Activated CD4-positive, alpha-beta memory T cell treated with anti-CD3 and anti-CD28 coated beads, Interleukin-2, amount 10 ng/mL, durations not matched to agents 7 days and 5 days (primary cell): ENCODE data around the gene SEC23B. TPM values are rescaled to one million over a fixed set of nuclear protein-coding genes. Genes with fewer than 3 reads are reported as not detected.
A peak's percentile ranks its signal among the peaks of the same experiment; 100 is the strongest.

Experiments
- CTCF ChIA-PET: fragments of 350-600 bp; sonication (Branson Sonifier 250); formaldehyde crosslinking; loops from one replicate; lab custom pipeline; 2021; ENCODE audit warnings: antibody characterized with exemption, inconsistent platforms; lab: Charles Lee
- POLR2A ChIA-PET: fragments of 350-600 bp; sonication (Branson Sonifier 250); formaldehyde crosslinking; loops from one replicate; lab custom pipeline; 2021; ENCODE audit warnings: antibody characterized with exemption; lab: Charles Lee
- DNase-seq: peaks from one replicate; pipeline ENCODE4 v3.0.0-alpha.2; 2020
- H3K27ac Mint-ChIP-seq: one replicate; pipeline ENCODE4 v1.8.0; 2021; ENCODE audit warnings: mild to moderate bottlenecking, mixed read lengths
- H3K27me3 Mint-ChIP-seq: one replicate; pipeline ENCODE4 v1.8.0; 2021; ENCODE audit warnings: mixed read lengths
- H3K36me3 Mint-ChIP-seq: one replicate; pipeline ENCODE4 v1.8.0; 2021; ENCODE audit warnings: low read depth, mixed read lengths
- H3K4me1 Mint-ChIP-seq: one replicate; pipeline ENCODE4 v1.8.0; 2021; ENCODE audit warnings: mixed read lengths
- H3K4me3 Mint-ChIP-seq: one replicate; pipeline ENCODE4 v1.8.0; 2021; ENCODE audit warnings: mild to moderate bottlenecking, mixed read lengths
- H3K9me3 Mint-ChIP-seq: one replicate; pipeline ENCODE4 v1.8.0; 2021; ENCODE audit warnings: mixed read lengths
- total RNA-seq, 2 experiments: library from RNA; stranded (reverse); gene quantifications; one replicate each; pipeline ENCODE4 v1.2.3, GENCODE V29; 2021

SEC23B gene
- total RNA-seq, 2 experiments from 2014 or later = 95.2 to 101 TPM

- CTCF ChIA-PET = no interaction called here
Observed at GRCh38 chr20:18567739-18568091, 60.0 kb downstream of the SEC23B start.

GRCh38 chr20:18571009-18571408, 63.3 kb downstream of the SEC23B start:
- peaks cover 21% of the 10 kb centered on the region for H3K4me1 Mint-ChIP-seq
- DNase-seq = no peak
- peaks cover 35% of the 10 kb centered on the region for H3K36me3 Mint-ChIP-seq
- no peaks in the 10 kb centered on the region for H3K27me3 Mint-ChIP-seq
- peaks cover 3% of the 10 kb centered on the region for H3K9me3 Mint-ChIP-seq
- no peak overlapping the region for H3K27ac Mint-ChIP-seq
- ChIA-PET POLR2A (no interaction called here), CTCF (interaction anchor here (0.6 kb wide), 1 partner anchor 43 kb away, joined by 3 read pairs; no protein-coding TSS in a partner anchor)
- no peak overlapping the region for H3K4me3 Mint-ChIP-seq

More at GRCh38 chr20:18567739-18568091, 60.0 kb downstream of the SEC23B start:
- H3K27ac Mint-ChIP-seq = peak overlapping the region; percentile 89
- peaks cover 3% of the 10 kb centered on the region for H3K9me3 Mint-ChIP-seq
- no peak for DNase-seq
- H3K36me3 Mint-ChIP-seq = peaks cover 39% of the 10 kb centered on the region
- peaks cover 23% of the 10 kb centered on the region for H3K4me1 Mint-ChIP-seq
- no peaks in the 10 kb centered on the region for H3K27me3 Mint-ChIP-seq
- POLR2A ChIA-PET = interaction anchor here (2.1 to 3.8 kb wide), 2 partner anchors 60 to 101 kb away, joined by 9 to 25 read pairs; partner anchors contain the start of genes DZANK1, POLR3F and SEC23B
- H3K4me3 Mint-ChIP-seq = peak overlapping the region; percentile 95

DNA sequence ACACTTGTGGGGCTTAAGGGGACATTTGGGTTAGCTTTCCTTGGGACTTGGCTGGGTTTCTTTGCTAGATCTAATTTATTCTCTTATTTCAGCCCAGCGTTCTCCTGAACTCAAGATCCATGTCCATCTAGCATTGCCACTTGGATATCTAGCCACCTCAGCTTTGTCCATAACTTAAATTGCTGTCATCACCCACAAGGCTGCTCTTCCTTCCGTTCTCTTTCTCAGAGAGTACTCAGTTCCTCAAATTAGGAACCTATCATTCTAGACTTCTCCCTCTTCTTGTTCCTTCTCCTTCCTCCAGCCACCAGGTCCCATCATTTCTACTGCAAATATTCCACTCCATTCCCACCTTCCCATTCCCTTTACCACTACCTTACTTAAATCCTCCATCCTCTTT, 63.8 kb downstream of the SEC23B start:
- ChIA-PET CTCF (no interaction called here), POLR2A (no interaction called here)
- Mint-ChIP-seq H3K9me3 (peaks cover 3% of the 10 kb centered on the region), H3K27ac (no peak overlapping the region), H3K4me1 (peaks cover 18% of the 10 kb centered on the region), H3K4me3 (no peak overlapping the region), H3K36me3 (peaks cover 35% of the 10 kb centered on the region), H3K27me3 (no peaks in the 10 kb centered on the region)
- DNase-seq = no peak

GRCh38 chr20:18577942-18578341, 70.2 kb downstream of the SEC23B start:
- POLR2A ChIA-PET = no interaction called here

GRCh38 chr20:18578581-18578980, 70.8 kb downstream of the SEC23B start:
- H3K9me3 Mint-ChIP-seq = no peaks in the 10 kb centered on the region
- no peak overlapping the region for H3K4me3 Mint-ChIP-seq
- ChIA-PET CTCF (no interaction called here), POLR2A (no interaction called here)
- peaks cover 3% of the 10 kb centered on the region for H3K4me1 Mint-ChIP-seq
- no peaks in the 10 kb centered on the region for H3K36me3 Mint-ChIP-seq
- no peak overlapping the region for H3K27ac Mint-ChIP-seq
- DNase-seq = no peak
- H3K27me3 Mint-ChIP-seq = no peaks in the 10 kb centered on the region

More at GRCh38 chr20:18577942-18578341, 70.2 kb downstream of the SEC23B start:
- Mint-ChIP-seq H3K4me1 (peaks cover 3% of the 10 kb centered on the region), H3K27ac (no peak overlapping the region), H3K36me3 (no peaks in the 10 kb centered on the region), H3K27me3 (no peaks in the 10 kb centered on the region), H3K4me3 (no peak overlapping the region), H3K9me3 (no peaks in the 10 kb centered on the region)
- CTCF ChIA-PET = no interaction called here
- no peak for DNase-seq

GRCh38 chr20:18580012-18580411, 72.3 kb downstream of the SEC23B start:
- Mint-ChIP-seq H3K4me3 (no peak overlapping the region), H3K4me1 (peaks cover 3% of the 10 kb centered on the region), H3K27ac (no peak overlapping the region), H3K9me3 (no peaks in the 10 kb centered on the region), H3K27me3 (peaks cover 6% of the 10 kb centered on the region), H3K36me3 (no peaks in the 10 kb centered on the region)
- POLR2A ChIA-PET = no interaction called here
- CTCF ChIA-PET = no interaction called here
- no peak for DNase-seq

- Mint-ChIP-seq H3K27ac (no peak overlapping the region), H3K27me3 (peaks cover 6% of the 10 kb centered on the region), H3K9me3 (no peaks in the 10 kb centered on the region), H3K4me1 (peaks cover 25% of the 10 kb centered on the region), H3K4me3 (no peak overlapping the region), H3K36me3 (no peaks in the 10 kb centered on the region)
- CTCF ChIA-PET = no interaction called here
- no peak for DNase-seq
- POLR2A ChIA-PET = interaction anchor here (1.2 kb wide), 1 partner anchor 18 kb away, joined by 3 read pairs; the partner anchor contains the start of gene SMIM26
Observed at GRCh38 chr20:18585134-18585533, 77.4 kb downstream of the SEC23B start.

DNA sequence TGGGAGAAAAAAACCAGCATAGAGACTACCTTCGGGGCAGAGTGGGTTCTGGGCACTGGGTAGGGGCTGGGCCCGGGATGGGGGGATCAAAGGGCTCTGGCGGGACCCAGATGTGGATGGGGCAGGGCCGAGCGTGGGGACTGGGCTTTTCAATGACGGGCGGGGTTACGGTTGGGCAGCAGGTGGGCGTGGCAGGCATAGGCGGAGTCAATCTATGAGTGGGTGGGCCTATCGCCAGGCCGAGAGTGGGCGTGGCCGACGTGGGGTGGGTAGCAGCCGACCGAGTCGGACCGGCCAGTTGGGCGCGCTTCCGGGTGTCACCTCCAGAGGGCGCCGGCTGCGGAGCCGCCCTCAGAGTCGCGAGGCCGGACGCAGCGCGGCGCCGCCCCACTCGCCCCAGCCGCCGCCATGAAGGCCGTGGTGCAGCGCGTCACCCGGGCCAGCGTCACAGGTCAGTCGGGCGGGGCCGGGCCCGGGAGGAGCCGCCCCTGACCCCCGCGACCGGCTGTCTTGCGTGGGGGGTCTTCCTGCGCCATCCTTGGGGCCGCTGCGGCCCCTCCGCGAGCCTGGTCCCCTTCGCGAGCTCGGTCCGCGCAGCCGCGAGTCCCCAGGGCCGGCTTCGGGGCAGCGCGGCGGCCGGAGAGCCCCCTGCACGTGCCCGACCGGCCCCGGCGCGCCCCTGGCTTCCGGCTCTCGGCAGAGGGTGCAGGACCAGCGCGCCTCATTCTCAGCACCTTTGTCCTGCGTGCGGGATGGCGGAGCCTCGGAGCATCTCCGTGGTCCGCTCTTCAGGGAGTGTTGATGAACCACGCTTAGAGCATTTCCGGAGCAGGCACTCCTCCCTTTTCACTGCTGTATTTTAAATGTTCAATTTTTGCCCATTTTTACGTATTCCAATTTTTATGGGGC, 80.2 kb downstream of the SEC23B start, which contains the start of gene DTD1:
Gene DTD1 (plus strand): TSS at position 390 of the 909 bp plus-strand sequence. CDS start 19 bp downstream, at position 409.
- peak; percentile 91 for DNase-seq
- Mint-ChIP-seq H3K27ac (peak within 1 kb of the TSS; percentile 73), H3K4me1 (peaks cover 27% of the 10 kb centered on the region), H3K4me3 (peak within 1 kb of the TSS; percentile 89), H3K36me3 (no peaks in the 10 kb centered on the region), H3K9me3 (no peaks in the 10 kb centered on the region), H3K27me3 (peaks cover 6% of the 10 kb centered on the region)
- POLR2A ChIA-PET = interaction anchor here (0.5 to 2.0 kb wide), 5 partner anchors 21 to 450 kb away, joined by 3 to 16 read pairs (median 4); partner anchors contain the start of genes DZANK1, POLR3F, SEC23B and SMIM26
- CTCF ChIA-PET = interaction anchor here (0.5 to 1.5 kb wide), 3 partner anchors 21 to 115 kb away, joined by 3 read pairs; partner anchors contain the start of genes SEC23B and SMIM26

DNA sequence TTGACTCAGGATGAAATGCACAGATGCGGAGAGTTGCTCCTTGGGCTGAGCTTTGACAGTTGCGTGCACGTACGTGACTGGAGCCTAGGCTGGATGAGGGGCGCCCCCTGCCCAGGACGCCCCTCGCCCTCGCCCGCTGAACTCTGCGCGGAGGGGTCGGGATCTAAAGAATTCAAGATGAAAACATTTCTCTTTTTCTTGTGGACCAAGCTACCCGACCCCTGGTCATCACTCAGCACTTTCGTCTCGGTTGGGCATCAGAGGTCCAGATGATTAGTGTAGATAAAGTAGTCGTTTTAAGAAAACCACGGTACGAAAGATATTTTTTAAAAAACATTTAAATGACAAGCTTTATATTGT, 80.8 kb downstream of the SEC23B start:
- H3K9me3 Mint-ChIP-seq = no peaks in the 10 kb centered on the region
- peak overlapping the region; percentile 79 for H3K4me3 Mint-ChIP-seq
- DNase-seq = no peak
- ChIA-PET CTCF (interaction anchor here (0.5 to 1.5 kb wide), 3 partner anchors 22 to 115 kb away, joined by 3 read pairs; partner anchors contain the start of genes SEC23B and SMIM26), POLR2A (interaction anchor here (0.5 to 2.0 kb wide), 6 partner anchors 22 to 450 kb away, joined by 3 to 16 read pairs (median 4); partner anchors contain the start of genes DZANK1, POLR3F, SEC23B and SMIM26)
- H3K36me3 Mint-ChIP-seq = peaks cover under 1% of the 10 kb centered on the region
- peaks cover 6% of the 10 kb centered on the region for H3K27me3 Mint-ChIP-seq
- peaks cover 27% of the 10 kb centered on the region for H3K4me1 Mint-ChIP-seq
- H3K27ac Mint-ChIP-seq = peak overlapping the region; percentile 73

- Mint-ChIP-seq H3K4me3 (peak overlapping the region; percentile 31), H3K27ac (no peak overlapping the region), H3K9me3 (no peaks in the 10 kb centered on the region), H3K4me1 (peaks cover 27% of the 10 kb centered on the region), H3K36me3 (peaks cover 2% of the 10 kb centered on the region), H3K27me3 (no peaks in the 10 kb centered on the region)
- CTCF ChIA-PET = no interaction called here
- POLR2A ChIA-PET = interaction anchor here (1.4 kb wide), 1 partner anchor 9 kb away, joined by 3 read pairs; no protein-coding TSS in a partner anchor
- no peak for DNase-seq
Observed at GRCh38 chr20:18589941-18590674, 82.4 kb downstream of the SEC23B start.

DNA sequence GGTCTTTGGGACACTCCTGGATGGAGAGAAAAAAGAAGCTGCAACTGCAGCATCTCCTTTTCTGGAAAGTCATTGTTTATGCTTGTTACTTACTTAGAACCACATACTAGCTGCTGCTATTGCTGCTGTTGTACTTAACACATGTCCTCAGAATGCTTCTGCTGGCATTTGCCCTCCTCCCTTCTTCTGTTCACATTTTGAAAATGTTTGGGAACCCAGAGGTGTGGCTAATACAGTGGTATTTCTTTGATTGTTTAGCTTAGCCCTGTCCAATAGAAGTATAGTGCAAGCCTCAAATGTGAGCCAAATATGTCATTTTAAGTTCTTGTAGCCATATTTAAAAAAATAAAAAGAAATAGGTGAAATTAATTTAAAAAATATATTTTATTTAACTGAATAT, 88.5 kb downstream of the SEC23B start:
- H3K36me3 Mint-ChIP-seq = peaks cover 16% of the 10 kb centered on the region
- H3K9me3 Mint-ChIP-seq = no peaks in the 10 kb centered on the region
- H3K27ac Mint-ChIP-seq = no peak overlapping the region
- H3K4me3 Mint-ChIP-seq = no peak overlapping the region
- no peaks in the 10 kb centered on the region for H3K27me3 Mint-ChIP-seq
- no peaks in the 10 kb centered on the region for H3K4me1 Mint-ChIP-seq
- no peak for DNase-seq
- CTCF ChIA-PET = no interaction called here
- POLR2A ChIA-PET = no interaction called here

- Mint-ChIP-seq H3K4me1 (no peaks in the 10 kb centered on the region), H3K27ac (no peak overlapping the region), H3K36me3 (no peaks in the 10 kb centered on the region), H3K4me3 (no peak overlapping the region), H3K9me3 (no peaks in the 10 kb centered on the region), H3K27me3 (no peaks in the 10 kb centered on the region)
- ChIA-PET CTCF (no interaction called here), POLR2A (no interaction called here)
- no peak for DNase-seq
Observed at GRCh38 chr20:18609741-18610140, 102.0 kb downstream of the SEC23B start.
